ENCODE measurements around the gene DNAH3.
A peak's percentile ranks its signal among the peaks of the same experiment; 100 is the strongest.
"Not testable (repeated sequence)": the region's sequence is repeated elsewhere in the genome, so short reads cannot be mapped to it uniquely, and the experiment has no call there.

DNAH3 gene, protein sequence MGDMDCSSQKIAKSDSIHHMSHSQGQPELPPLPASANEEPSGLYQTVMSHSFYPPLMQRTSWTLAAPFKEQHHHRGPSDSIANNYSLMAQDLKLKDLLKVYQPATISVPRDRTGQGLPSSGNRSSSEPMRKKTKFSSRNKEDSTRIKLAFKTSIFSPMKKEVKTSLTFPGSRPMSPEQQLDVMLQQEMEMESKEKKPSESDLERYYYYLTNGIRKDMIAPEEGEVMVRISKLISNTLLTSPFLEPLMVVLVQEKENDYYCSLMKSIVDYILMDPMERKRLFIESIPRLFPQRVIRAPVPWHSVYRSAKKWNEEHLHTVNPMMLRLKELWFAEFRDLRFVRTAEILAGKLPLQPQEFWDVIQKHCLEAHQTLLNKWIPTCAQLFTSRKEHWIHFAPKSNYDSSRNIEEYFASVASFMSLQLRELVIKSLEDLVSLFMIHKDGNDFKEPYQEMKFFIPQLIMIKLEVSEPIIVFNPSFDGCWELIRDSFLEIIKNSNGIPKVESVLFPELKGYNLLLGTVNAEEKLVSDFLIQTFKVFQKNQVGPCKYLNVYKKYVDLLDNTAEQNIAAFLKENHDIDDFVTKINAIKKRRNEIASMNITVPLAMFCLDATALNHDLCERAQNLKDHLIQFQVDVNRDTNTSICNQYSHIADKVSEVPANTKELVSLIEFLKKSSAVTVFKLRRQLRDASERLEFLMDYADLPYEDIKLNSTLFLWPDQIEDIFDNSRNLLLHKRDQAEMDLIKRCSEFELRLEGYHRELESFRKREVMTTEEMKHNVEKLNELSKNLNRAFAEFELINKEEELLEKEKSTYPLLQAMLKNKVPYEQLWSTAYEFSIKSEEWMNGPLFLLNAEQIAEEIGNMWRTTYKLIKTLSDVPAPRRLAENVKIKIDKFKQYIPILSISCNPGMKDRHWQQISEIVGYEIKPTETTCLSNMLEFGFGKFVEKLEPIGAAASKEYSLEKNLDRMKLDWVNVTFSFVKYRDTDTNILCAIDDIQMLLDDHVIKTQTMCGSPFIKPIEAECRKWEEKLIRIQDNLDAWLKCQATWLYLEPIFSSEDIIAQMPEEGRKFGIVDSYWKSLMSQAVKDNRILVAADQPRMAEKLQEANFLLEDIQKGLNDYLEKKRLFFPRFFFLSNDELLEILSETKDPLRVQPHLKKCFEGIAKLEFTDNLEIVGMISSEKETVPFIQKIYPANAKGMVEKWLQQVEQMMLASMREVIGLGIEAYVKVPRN (N-terminal part only)

GRCh38 chr16:21150375-21151001, at the start of gene DNAH3:
TSS of gene DNAH3 (minus strand) at chr16:21150846. CDS start at chr16:21150319, 527 bp downstream.
- peak; percentile 74 for DNase-seq

DNA sequence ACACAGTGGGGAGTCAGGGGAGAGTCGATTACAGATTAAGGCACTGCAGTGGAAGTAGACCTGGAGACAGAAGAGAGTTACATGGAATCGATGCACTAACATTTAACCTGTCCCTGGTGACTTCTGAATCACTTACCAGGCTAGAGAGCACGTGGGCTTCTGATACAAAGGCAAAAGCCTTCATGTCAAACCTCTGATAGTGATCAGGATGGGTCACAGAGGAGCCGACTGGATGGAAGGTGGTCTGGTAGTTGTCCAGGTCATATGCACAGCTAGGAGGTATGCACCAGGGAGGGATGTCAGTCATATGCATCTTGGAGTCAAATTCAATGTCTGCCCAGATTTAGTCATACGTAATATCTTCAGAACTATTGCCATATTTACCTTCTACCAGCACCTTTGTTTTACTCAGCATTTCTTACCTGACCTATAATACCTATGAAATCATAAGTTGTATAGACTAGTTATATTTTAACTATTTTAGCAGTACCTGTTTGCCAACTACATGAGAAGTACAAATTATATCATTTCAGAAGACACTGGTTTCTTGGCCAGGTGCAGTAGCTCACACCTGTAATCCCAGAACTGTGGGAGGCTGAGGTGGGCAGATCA, 49.1 kb upstream of the DNAH3 start:
- no peak for DNase-seq

DNA sequence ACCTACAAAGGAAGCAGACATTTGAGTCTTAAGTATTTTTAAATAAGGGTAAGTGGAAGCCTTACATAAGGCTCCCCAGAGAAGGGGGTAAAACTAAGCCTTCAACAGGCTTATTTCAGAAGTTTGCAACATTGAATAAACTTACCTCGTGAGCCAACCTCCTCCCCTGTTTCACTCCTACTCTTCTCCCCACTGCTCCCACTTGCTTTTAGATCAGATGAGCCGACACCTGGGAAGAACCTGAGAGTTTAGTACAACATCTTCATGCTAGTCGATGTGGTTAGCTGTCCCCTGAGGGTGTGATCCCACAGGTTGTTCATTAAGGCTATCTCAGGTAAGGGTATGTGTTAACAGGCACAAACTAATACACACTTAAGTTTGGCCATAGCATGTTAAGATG, 47.0 kb upstream of the DNAH3 start:
- no peak for DNase-seq

GRCh38 chr16:21197112-21197511, 46.5 kb upstream of the DNAH3 start:
- DNase-seq: no peak

DNA sequence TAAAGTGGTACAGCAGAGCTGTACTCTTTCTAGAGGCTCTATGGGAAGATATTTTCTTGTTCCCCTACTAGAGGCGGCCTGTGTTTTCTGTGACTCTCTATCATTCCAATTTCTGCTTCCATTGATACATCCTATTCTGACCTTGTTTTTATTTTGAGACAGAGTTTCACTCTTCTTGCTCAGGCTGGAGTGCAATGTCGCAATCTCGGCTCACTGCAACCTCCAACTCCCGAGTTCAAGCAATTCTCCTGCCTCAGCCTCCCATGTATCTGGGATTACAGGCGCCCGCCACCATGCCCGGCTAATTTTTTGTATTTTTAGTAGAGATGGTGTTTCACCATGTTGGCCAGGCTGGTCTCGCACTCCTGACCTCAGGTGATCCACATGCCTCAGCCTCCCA, 44.7 kb upstream of the DNAH3 start:
- DNase-seq: not testable (repeated sequence)

- no peak for DNase-seq
Observed at GRCh38 chr16:21194771-21195301, 44.2 kb upstream of the DNAH3 start.

DNA sequence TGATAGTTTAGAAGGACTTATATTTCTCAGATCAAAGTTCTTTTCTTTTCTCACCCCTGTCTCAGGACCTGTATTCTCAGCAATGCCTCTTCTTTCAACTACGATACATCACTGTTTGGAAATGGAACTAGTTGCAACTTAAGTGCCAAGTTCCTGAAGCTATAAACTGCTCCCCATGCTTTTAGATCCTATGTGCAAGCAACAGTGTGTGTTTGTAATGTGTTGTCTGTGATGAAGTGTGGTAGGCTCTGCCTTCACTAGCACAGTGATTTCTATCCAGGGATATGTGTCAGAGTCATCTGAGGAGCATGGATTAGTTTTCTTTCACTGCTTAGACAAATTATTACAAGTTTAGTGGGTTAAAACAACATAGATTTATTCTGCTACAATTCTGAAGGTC, 42.3 kb upstream of the DNAH3 start:
- no peak for DNase-seq

DNA sequence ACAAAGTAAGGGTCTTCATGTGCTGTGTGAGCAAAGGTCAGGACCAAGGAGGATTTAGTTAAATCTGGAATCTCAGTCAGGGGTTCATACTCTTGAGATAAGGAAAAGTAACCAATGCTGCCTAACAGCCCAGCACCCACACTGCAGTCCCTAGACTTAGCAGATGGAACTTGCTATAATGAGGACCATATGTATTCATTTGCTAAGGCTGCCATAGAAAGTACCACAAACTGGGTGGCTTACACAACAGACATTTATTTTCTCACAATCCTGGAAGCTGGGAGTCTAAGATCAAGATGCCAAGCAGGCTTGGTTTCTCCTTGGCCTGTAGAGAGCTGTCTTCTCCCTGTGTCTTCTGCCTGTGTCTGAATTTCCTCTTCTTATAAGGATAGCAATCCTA, 40.0 kb upstream of the DNAH3 start:
- DNase-seq: no peak

DNA sequence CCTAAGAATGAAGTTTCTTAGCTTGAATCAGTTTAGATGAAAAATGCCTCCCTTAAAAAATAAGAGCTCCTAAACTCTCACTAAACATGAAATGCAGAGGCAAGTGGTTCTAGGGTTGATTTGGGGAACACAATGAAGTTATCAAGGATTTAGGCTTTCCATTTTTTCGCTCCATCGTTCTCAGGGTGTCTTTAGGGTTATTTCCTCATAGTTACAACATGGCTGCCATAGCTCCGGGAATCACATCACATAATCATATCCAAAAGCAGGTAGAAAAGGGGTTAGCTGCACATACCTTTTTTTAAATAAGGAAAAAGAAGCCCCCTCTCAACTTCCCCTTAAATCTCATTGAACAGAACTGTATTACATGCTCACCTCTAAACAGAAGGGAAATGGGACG, 39.4 kb upstream of the DNAH3 start:
- DNase-seq: no peak

DNA sequence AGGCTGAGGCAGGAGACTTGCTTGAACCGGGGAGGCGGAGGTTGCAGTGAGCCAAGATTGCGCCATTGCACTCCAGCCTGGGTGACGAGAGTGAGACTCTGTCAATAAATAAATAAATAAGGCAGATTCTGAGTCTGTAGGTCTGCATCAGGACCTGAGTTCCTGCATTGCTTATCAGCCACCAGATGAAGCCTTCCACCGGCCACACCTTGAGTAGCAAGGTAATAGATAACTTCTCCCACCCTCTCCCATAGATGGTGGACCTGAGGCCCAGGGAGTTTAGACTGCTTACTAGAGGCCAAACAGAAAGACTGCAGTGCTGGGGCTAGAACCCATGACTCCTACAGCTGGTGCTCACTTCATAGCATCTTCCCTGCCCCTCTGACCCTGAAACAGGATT, 38.7 kb upstream of the DNAH3 start:
- DNase-seq: no peak

DNA sequence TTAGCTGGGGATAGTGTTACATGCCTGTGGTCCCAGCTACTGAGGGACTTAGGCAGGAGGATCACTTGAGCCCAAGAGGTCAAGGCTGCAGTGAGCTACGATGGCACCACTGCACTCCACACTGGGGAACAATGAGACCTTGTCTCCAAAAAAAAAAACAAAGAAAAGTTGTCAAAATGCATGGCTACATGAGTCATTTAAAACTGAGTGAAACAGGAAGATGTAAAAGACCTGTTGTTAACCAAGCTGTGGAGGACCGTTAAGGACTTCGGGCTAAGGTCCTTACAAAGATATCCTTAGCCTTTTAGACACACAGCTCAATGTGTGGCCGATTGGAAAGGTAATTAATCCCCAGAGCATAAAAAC, 35.7 kb upstream of the DNAH3 start:
- DNase-seq: no peak

DNA sequence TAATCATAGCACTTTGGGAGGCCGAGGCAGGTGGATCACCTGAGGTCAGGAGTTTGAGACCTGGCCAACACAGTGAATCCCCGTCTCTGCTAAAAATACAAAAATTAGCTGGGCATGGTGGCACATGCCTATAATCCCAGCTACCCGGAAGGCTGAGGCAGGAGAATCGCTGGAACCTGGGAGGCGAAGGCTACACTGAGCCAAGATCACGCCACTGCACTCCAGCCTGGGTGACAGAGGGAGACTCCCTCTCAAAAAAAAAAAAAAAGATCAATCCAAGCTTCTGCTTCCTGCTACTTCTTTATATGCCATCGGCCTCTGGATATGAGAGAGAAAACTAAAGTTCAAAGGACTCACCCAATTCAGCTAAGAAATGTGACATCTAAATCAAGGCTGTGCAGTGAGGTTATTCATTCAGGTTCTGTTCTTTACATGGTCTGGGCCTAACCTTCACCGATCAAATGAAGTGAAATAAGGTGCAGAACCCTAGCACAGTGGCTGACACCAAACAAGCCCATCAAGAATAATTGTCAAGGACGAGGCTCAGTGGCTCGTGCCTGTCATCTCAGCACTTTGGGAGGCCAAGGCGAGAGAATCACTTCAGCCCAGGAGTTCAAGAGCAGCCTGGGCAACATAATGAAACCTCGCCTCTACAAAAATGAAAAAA, 35.1 kb upstream of the DNAH3 start:
- no peak for DNase-seq

DNA sequence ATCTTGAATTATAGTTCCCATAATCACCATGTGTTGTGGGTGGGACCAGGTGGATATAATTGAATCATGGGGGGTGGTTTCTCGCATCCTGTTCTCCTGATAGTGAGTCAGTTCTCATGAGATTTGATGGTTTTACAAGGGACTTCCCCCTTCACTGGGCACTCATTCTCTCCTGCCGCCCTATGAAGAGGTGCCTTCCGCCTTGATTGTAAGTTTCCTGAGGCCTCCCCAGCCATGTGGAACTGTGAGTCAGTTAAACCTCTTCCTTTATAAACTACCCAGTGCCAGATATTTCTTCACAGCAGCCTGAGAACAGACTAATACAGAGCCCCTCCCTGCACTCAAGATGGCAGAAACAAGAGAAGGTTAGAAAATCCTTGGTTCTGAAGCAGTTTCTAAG, 34.2 kb upstream of the DNAH3 start:
- DNase-seq: no peak

GRCh38 chr16:21183995-21184394, 33.3 kb upstream of the DNAH3 start:
- DNase-seq: no peak

GRCh38 chr16:21179983-21180365, 29.3 kb upstream of the DNAH3 start:
- no peak for DNase-seq

GRCh38 chr16:21179126-21179982, 28.7 kb upstream of the DNAH3 start:
- DNase-seq: no peak

GRCh38 chr16:21175397-21175796, 24.8 kb upstream of the DNAH3 start:
- no peak for DNase-seq

- DNase-seq: no peak
Observed at GRCh38 chr16:21172650-21173049, 22.0 kb upstream of the DNAH3 start.

DNA sequence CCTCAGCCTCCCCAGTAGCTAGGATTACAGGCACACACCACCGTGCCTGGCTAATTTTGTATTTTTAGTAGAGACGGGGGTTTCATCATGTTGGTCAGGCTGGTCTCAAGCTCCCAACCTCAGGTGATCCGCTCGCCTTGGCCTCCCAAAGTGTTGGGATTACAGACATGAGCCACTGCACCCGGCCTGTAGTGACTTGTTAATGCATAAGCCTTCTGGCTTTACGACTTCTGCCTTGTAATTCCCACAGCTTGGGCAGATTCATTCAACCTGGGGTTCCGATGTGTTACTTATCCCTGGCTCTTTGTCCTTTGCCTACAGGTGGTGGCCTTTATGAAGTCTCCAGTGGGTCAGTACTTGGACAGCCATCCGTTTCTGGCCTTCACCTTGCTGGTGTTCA, 19.5 kb upstream of the DNAH3 start:
- not testable (repeated sequence) for DNase-seq

GRCh38 chr16:21169249-21169981, 18.8 kb upstream of the DNAH3 start:
- no peak for DNase-seq
